Measurements from ENCODE around the gene ST8SIA2.

The ST8SIA2 gene

GRCh38 chr15:92399271-92399950 lies 5.7 kb downstream of the ST8SIA2 start:
- DNase-seq = no peak

DNA sequence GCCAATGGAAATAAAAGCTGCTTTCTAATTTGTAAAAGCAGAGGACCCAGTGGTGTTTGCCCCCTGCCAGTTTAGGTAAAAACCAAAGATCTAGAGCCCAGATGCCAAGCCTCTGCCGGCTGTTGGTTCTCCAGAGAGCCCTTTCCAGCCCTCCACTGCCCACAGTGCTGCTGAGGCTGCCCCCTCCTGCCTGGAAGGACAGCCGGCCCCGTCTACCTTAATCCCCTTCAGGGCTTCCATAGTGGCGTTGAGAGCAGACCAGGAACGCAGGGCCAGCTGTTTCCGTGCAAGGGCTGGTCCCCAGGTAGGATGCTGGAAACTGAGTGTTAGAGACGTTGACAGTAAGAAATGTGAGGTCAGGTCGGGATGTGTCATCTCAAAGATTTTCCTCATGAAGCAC lies 6.9 kb downstream of the ST8SIA2 start:
- no peak for DNase-seq

DNA sequence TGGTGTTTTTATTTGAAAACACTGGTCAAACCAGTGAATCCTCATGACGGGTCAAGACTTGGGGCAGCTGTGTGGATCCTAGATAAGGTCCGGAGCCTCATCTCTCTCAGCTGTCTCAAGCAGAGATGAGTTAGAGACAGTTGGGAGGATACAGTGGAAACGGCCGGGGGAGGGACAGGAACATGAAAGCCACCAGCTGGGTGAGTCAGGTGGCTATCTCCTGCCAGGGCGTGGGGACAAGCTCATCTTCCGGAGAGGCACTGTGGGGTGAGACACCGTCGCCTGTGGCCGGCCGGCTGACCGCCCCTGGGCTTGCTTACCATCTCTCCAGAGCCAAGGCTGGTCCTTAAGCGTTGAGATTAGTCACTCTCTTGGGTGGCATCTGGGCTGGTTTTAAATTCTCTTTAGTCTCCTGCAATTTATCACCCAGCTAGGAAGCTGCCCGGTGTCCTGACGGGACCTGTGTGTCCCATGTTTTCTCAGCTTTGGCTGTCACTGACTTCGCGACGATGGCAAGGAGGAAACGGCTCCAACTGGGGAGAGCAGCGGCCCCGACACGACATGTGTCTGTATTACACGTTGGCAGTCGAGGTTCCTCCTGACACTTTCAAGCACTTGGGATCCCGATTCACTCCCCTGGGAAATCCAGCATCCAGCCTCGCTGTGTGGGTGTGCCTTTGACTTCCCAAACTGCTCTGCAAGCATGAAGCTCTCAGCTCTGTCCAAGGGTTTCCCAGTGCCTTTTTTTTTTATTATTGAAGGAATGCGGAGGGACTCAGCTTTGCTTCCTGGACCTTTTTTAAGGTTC lies 7.5 kb downstream of the ST8SIA2 start:
- DNase-seq = no peak

- no peak for DNase-seq
These were observed 9.1 kb downstream of the ST8SIA2 start for GRCh38 chr15:92402751-92403150.

- no peak for DNase-seq
These were observed 12.3 kb downstream of the ST8SIA2 start for GRCh38 chr15:92405942-92406341.

GRCh38 chr15:92407321-92407720 lies 13.6 kb downstream of the ST8SIA2 start:
- DNase-seq = no peak

- DNase-seq = no peak
These were observed 14.2 kb downstream of the ST8SIA2 start for GRCh38 chr15:92407916-92408315.

DNA sequence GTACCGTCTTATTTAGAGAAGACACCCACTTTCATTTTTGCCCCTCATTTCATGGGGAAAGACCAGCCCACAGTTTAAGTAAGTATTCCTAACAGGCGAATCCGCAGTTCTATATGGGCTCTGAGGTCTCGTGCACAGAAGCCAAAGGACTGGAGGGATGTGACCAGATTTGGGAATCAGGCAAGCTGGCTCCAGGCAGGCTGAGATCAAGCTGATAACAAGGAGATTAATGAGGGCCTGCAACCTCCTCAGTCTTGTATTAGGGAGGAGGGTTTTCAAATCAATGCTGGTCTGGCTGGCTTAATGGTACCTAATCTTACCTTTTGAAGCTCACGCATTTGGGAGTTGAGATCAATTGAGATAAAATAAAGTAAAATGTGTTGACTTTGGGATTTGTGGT lies 15.3 kb downstream of the ST8SIA2 start:
- no peak for DNase-seq

DNA sequence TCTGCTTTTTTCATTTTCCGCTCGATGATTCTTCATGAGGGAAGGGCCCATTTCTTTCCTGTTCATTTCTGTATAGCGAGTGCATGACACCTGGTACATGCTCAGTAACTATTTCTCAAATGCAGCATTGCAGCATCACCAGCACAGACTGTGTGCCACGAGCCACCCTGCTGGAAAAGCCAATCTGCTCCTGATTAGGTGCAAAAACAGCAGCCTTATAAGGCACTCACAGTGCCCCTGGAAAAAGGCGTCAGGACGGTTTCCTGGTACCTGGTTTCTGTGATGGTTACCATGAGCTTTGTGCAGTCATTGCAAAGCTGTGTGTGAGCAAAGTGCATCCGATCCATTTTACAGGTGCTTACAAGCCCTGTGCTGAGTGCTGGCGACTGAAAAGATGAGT lies 15.8 kb downstream of the ST8SIA2 start:
- no peak for DNase-seq

GRCh38 chr15:92410537-92410936 lies 16.9 kb downstream of the ST8SIA2 start:
- DNase-seq = no peak

DNA sequence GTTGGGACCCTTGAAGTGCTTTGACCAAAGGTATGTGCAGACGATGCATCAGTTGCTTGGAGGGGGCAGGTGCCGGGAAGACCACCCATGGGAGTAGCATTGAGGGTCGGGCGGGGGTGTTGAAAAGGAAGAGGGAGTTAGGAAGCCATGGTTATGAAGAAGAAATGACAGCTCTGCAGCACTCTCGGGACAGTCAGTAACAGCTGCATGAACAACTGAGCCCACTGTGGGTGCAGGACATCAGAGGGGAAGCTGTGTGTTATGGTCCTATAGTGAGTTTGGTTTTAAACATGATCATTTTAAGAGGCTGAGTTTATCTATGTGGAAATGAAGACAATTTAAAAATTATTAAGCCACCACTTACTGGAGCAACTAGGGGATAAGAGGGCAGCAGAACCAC lies 17.6 kb downstream of the ST8SIA2 start:
- DNase-seq = no peak

DNA sequence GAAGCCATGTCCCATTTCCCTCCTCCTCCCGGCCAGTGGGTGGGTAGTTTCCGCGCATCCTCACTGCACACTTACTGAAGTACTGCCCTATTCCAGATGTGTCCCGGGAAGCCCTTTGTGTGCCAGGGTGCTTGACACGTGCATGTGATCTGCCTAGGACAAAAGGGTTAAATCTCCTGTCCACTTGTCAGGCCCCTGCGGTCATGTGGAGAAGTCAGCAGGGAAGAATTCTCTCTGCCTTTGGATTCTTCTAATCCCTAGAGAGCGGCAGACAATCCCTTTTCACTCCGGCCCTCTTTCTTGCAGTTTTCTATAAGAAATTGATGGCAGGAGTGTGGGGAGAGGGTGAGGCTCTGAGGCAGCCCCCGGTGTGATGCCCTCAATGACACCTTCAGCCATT lies 19.8 kb downstream of the ST8SIA2 start:
- no peak for DNase-seq

- no peak for DNase-seq
These were observed 22.1 kb downstream of the ST8SIA2 start for GRCh38 chr15:92415639-92416297.

GRCh38 chr15:92416557-92416956 lies 22.9 kb downstream of the ST8SIA2 start:
- DNase-seq = no peak

DNA sequence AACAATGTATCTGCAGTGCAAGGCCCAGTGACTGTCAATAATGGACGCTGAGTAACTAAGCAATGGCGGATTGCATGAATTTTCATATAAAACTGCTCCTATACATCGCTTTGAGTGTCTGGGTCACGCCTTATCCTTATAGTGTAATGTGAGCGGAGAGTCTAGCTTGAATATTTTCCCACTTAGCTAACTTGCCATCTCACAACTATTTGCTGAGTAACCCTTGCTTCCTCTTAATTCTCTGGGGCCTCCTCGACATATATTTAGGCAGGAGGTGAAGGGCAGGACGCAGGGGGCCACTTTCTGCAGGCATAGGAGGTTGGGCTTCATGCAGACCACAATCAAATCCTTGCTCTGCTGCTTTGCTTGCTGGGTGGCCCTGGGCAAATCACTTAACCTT lies 24.0 kb downstream of the ST8SIA2 start:
- DNase-seq = no peak

DNA sequence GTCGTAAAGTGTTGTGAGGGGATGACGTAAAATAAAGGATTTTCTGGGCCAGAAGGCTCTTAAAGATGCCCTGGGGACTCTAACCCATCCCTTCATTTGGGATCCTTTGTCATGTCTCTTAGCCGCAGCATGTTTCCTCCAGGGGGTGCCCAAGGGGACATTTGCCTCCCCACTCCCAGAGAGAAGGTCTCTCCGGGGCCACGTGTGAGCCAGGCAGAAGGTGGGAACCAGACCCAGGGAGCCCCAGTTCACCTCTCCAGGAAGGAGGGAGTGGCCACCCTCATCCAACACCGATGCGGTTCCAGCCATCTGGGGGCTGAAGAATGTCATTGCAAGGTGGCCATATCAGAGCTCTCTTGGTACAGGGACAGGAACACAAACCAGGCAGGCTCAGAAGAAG lies 25.2 kb downstream of the ST8SIA2 start:
- DNase-seq = no peak

- DNase-seq = no peak
These were observed 28.3 kb downstream of the ST8SIA2 start for GRCh38 chr15:92421976-92422375.

- DNase-seq = no peak
These were observed 32.0 kb downstream of the ST8SIA2 start for GRCh38 chr15:92425578-92426225.

- DNase-seq = no peak
These were observed 35.8 kb downstream of the ST8SIA2 start for GRCh38 chr15:92429378-92430068.

DNA sequence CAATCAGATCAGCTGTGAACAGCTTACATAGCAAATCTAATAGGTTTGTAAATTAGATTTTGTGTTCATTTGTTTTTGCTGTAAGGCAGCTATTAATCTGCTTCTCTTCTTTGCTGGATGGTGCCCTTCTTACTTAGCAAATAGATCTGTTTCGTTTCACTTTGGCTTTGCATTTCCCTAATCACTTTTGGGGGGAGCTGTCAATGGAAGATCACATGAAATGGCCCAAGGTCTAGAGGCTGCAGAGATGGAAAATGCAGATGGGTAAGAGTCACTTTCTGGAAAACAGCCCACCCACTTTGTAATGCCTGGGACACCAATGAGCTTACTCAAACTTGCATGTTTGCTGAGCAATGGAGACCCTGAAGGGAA lies 36.4 kb downstream of the ST8SIA2 start:
- no peak for DNase-seq

- DNase-seq = no peak
These were observed 41.5 kb downstream of the ST8SIA2 start for GRCh38 chr15:92435145-92435544.

DNA sequence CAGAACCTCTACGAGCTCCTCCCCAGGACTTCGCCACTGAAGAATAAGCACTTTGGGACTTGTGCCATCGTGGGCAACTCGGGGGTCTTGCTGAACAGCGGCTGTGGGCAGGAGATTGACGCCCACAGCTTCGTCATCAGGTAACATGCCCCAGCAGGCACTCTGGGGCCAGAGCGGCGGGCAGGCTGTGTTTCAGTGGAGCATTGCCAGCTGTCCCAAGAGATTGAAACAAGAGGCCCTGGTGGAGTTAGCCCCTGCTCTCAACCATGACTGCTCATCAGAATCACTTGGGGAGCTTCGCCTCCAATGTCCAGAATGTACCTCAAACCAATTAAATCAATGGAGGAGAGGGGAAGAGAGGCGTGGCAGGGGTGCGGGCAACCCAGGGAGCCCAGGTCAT lies 44.8 kb downstream of the ST8SIA2 start:
- no peak for DNase-seq

GRCh38 chr15:92443381-92443780 lies 49.7 kb downstream of the ST8SIA2 start:
- no peak for DNase-seq
